Measurements from ENCODE around the gene AASDH. TPM values are rescaled to one million over a fixed set of nuclear protein-coding genes. Genes with fewer than 3 reads are reported as not detected.

The AASDH gene
- total and polyA plus RNA-seq, 2 of the 13 experiments (the other 11 are each of a cell fraction or from before 2014, with no cell fraction given) = 12.6 to 14.1 TPM

- no peak for TF ChIP-seq KIAA2018 (CRISPR knock-in tag; IDR thresholded peaks at IDR 0.05; ENCODE audit: borderline replicate concordance)
- TF ChIP-seq CHD4 (IDR thresholded peaks at IDR 0.05; ENCODE audit: borderline replicate concordance, low read length) = no peak
- no peak; the same call in 1 of the 2 replicates for TF ChIP-seq ELF3 (CRISPR knock-in tag; IDR thresholded peaks at IDR 0.05)
- TF ChIP-seq ZNF317 (CRISPR knock-in tag; IDR thresholded peaks at IDR 0.05) = peak; percentile 86; the same call in 1 of the 2 replicates
- no peak for TF ChIP-seq SMARCC2 (IDR thresholded peaks at IDR 0.05)
- TF ChIP-seq ZBTB49 (CRISPR knock-in tag; IDR thresholded peaks at IDR 0.05; ENCODE audit: borderline replicate concordance) = no peak
- peak; percentile 65; the same call in 1 of the 2 replicates for TF ChIP-seq TSC22D2 (CRISPR knock-in tag; IDR thresholded peaks at IDR 0.05; ENCODE audit: borderline replicate concordance)
- TF ChIP-seq ZNF205 (CRISPR knock-in tag; IDR thresholded peaks at IDR 0.05) = no peak
- TF ChIP-seq ARNT2 (CRISPR knock-in tag; IDR thresholded peaks at IDR 0.05; ENCODE audit: low read depth) = peak; percentile 81; the same call in 1 of the 2 replicates
- TF ChIP-seq KDM5B (CRISPR knock-in tag; IDR thresholded peaks at IDR 0.05; ENCODE audit: borderline replicate concordance) = peak; percentile 97
- no peak for TF ChIP-seq KLF15 (CRISPR knock-in tag; IDR thresholded peaks at IDR 0.05; ENCODE audit: borderline replicate concordance)
- TF ChIP-seq CEBPB (IDR thresholded peaks at IDR 0.05; ENCODE audit: borderline replicate concordance, low read depth, low read length) = no peak
- no peak for TF ChIP-seq MATR3 (CRISPR knock-in tag; IDR thresholded peaks at IDR 0.05)
- TF ChIP-seq PHB2 (IDR thresholded peaks at IDR 0.05; ENCODE audit: partially characterized antibody) = no peak
Measured at GRCh38 chr4:56435140-56435926, 48.0 kb upstream of the AASDH start, which contains the start of gene PPAT (continued).

Measured in HepG2 (cell line).